Natural killer cell (primary cell): ENCODE data around the gene AATF. TPM values are rescaled to one million over a fixed set of nuclear protein-coding genes. Genes with fewer than 3 reads are reported as not detected.

ENCODE experiments used
- ATAC-seq, 3 donors: fragments of 150-1000 bp in 2 of 3; fragments of 200-7000 bp in 1 of 3; cut with Tn5 transposase; 1 replicate in 1 of 3; 2 replicates in 2 of 3; pipeline ENCODE4 v1.10.0; 2021; ENCODE audit warnings: mild to moderate bottlenecking in 2 of 3, moderate library complexity in 2 of 3
- DNase-seq, 2 donors: peaks; one replicate each; pipeline versions ENCODE4 v3.0.0 to v3.0.0-alpha.2; 2013 to 2021; ENCODE audit warnings: mixed read lengths in 1 of 2
- H3K27ac ChIP-seq: one replicate; pipeline ENCODE4 v1.5.1; 2013; ENCODE audit warnings: mild to moderate bottlenecking, low read length
- H3K27me3 ChIP-seq: one replicate; pipeline ENCODE4 v1.6.1; 2013; ENCODE audit warnings: low read length; ENCODE audit not compliant: control insufficient read depth, insufficient read depth
- H3K36me3 ChIP-seq: one replicate; pipeline ENCODE4 v1.6.1; 2013; ENCODE audit warnings: low read length; ENCODE audit not compliant: control insufficient read depth, insufficient read depth
- H3K4me1 ChIP-seq: one replicate; pipeline ENCODE4 v1.6.1; 2013; ENCODE audit warnings: low read length; ENCODE audit not compliant: control insufficient read depth, insufficient read depth
- H3K4me3 ChIP-seq: one replicate; pipeline ENCODE4 v1.5.1; 2013; ENCODE audit warnings: low read length
- H3K9me3 ChIP-seq: one replicate; pipeline ENCODE4 v1.6.1; 2013; ENCODE audit warnings: low read length; ENCODE audit not compliant: control insufficient read depth, insufficient read depth
- H3K27ac Mint-ChIP-seq, 2 donors: one replicate each; pipeline ENCODE4 v1.8.0; 2022; ENCODE audit warnings: mild to moderate bottlenecking in 2 of 2, mixed read lengths in 2 of 2, moderate library complexity in 1 of 2
- H3K27me3 Mint-ChIP-seq, 2 donors: one replicate each; pipeline ENCODE4 v1.8.0; 2022; ENCODE audit warnings: low read depth in 2 of 2, mixed read lengths in 2 of 2
- H3K36me3 Mint-ChIP-seq: one replicate; pipeline ENCODE4 v1.8.0; 2022; ENCODE audit warnings: mixed read lengths
- H3K4me1 Mint-ChIP-seq, 2 donors: one replicate each; pipeline ENCODE4 v1.8.0; 2022; ENCODE audit warnings: mixed read lengths in 2 of 2
- H3K4me3 Mint-ChIP-seq: one replicate; pipeline ENCODE4 v1.8.0; 2022; ENCODE audit warnings: mild to moderate bottlenecking, moderate library complexity, mixed read lengths
- H3K9me3 Mint-ChIP-seq, 2 donors: one replicate each; pipeline ENCODE4 v1.8.0; 2022; ENCODE audit warnings: mixed read lengths in 2 of 2
- WGBS: methylation state at CpG from one replicate; pipeline ENCODE4 v1.1.7; 2013; ENCODE audit warnings: missing lambda C conversion rate; ENCODE audit not compliant: insufficient coverage; 5-methylcytosine and 5-hydroxymethylcytosine counted together
- intact Hi-C: fragments of 100-400 bp; cut with micrococcal nuclease; formaldehyde crosslinking; loops from one replicate; pipeline ENCODE4 v1.14.2; 2022
- total RNA-seq, 4 donors: library from RNA; stranded (reverse); fragments of 120-200 nt in 1 of 4; gene quantifications; one replicate each; pipeline versions ENCODE4 v1.2.3 to v1.2.4, GENCODE V29; 2013 to 2022
- TF ChIP-seq, protein P1 (sequence below): fragments of 200-600 bp; IDR thresholded peaks from one replicate; pipeline ENCODE4 v1.8.0; 2022; ENCODE audit warnings: antibody characterized with exemption

Gene AATF
- total RNA-seq, 3 donors from 2014 or later (not counting 1 experiment from before 2014, with no cell fraction given), result 60.1 to 67.2 (median 63.2) TPM

DNA sequence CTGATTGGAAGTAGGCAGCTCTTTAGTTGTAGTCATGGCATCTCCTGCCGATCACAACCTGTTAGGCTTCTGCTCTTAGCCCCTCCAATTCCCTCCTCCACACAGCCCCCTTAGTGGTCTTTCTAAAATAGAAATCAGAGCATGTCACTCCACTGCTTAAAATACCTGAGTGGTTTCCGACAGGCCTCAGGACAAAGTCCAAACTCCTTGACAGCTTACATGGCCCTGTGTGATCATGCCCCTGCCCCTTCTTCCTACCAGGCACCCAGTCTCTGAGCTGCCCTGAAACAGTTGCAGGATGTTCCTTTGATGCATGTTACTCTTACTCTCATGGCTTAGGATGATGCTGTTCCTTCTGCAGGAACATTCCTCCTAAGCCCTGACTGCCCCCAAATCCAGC, 147.3 kb downstream of the AATF start:
- Mint-ChIP-seq H3K4me1 (peaks cover 4 to 9% of the 10 kb centered on the region in 2 donors), H3K36me3 (peaks cover 9% of the 10 kb centered on the region), H3K27me3 (no peaks in the 10 kb centered on the region), H3K27ac (no peak overlapping the region), H3K4me3 (no peak overlapping the region), H3K9me3 (no peaks in the 10 kb centered on the region)
- Histone ChIP-seq H3K4me1 (peaks cover 10% of the 10 kb centered on the region), H3K9me3 (no peaks in the 10 kb centered on the region), H3K4me3 (no peak overlapping the region), H3K27me3 (no peaks in the 10 kb centered on the region), H3K36me3 (peaks cover 17% of the 10 kb centered on the region), H3K27ac (no peak overlapping the region)
- intact Hi-C loops, result no loop called here
- 100% methylated on average over 2 of the region's 2 CpGs for WGBS
- no peak for ATAC-seq
- DNase-seq, result no peak
- TF ChIP-seq, protein P1, sequence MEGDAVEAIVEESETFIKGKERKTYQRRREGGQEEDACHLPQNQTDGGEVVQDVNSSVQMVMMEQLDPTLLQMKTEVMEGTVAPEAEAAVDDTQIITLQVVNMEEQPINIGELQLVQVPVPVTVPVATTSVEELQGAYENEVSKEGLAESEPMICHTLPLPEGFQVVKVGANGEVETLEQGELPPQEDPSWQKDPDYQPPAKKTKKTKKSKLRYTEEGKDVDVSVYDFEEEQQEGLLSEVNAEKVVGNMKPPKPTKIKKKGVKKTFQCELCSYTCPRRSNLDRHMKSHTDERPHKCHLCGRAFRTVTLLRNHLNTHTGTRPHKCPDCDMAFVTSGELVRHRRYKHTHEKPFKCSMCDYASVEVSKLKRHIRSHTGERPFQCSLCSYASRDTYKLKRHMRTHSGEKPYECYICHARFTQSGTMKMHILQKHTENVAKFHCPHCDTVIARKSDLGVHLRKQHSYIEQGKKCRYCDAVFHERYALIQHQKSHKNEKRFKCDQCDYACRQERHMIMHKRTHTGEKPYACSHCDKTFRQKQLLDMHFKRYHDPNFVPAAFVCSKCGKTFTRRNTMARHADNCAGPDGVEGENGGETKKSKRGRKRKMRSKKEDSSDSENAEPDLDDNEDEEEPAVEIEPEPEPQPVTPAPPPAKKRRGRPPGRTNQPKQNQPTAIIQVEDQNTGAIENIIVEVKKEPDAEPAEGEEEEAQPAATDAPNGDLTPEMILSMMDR, result no peak

GRCh38 chr17:37097154-37097553, 148.4 kb downstream of the AATF start:
- H3K4me3 ChIP-seq, result no peak overlapping the region
- no peaks in the 10 kb centered on the region for H3K9me3 Mint-ChIP-seq
- intact Hi-C loops, result no loop called here
- 86% methylated on average over 2 of the region's 2 CpGs for WGBS
- H3K27me3 Mint-ChIP-seq, result no peaks in the 10 kb centered on the region
- peaks cover 0 to 6% of the 10 kb centered on the region in 2 donors for H3K4me1 Mint-ChIP-seq
- peaks cover 9% of the 10 kb centered on the region for H3K36me3 Mint-ChIP-seq
- ATAC-seq, result no peak
- no peaks in the 10 kb centered on the region for H3K27me3 ChIP-seq
- DNase-seq, result no peak
- H3K4me1 ChIP-seq, result no peaks in the 10 kb centered on the region
- H3K36me3 ChIP-seq, result peaks cover 17% of the 10 kb centered on the region
- no peak overlapping the region for H3K27ac Mint-ChIP-seq
- no peak overlapping the region for H3K27ac ChIP-seq
- TF ChIP-seq, protein P1, result no peak
- no peak overlapping the region for H3K4me3 Mint-ChIP-seq
- no peaks in the 10 kb centered on the region for H3K9me3 ChIP-seq

DNA sequence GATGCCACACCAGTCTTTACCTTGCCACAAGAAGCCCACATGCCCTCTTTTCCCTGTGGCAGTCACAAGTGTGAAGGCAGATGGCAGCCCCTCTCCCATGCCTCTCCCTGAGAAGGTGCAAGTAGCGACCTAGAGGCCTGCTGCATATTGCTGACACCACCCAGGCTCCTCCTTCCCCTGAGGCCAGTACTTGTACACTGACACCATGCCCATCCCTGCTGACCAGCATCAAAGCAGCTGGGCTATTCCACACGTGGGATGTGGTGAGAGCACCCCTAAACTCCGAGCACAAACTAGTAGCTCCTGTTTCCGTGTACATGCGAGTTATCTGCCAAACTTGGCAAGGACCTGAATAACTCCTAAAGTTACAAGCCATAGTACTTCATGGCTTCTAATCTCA, 149.4 kb downstream of the AATF start:
- ATAC-seq, result no peak
- no peak overlapping the region for H3K4me3 Mint-ChIP-seq
- H3K27ac ChIP-seq, result no peak overlapping the region

More for the DNA sequence above, 149.4 kb downstream of the AATF start:
- peaks cover 9% of the 10 kb centered on the region for H3K36me3 Mint-ChIP-seq
- intact Hi-C loops, result no loop called here
- DNase-seq, result no peak
- no peak overlapping the region for H3K27ac Mint-ChIP-seq
- Histone ChIP-seq H3K36me3 (peaks cover 17% of the 10 kb centered on the region), H3K9me3 (no peaks in the 10 kb centered on the region), H3K27me3 (no peaks in the 10 kb centered on the region), H3K4me1 (no peaks in the 10 kb centered on the region), H3K4me3 (no peak overlapping the region)
- H3K27me3 Mint-ChIP-seq, result no peaks in the 10 kb centered on the region
- TF ChIP-seq, protein P1, result no peak
- H3K4me1 Mint-ChIP-seq, result peaks cover 0 to 6% of the 10 kb centered on the region in 2 donors
- no peaks in the 10 kb centered on the region for H3K9me3 Mint-ChIP-seq
- WGBS, result 94% methylated on average over 5 of the region's 5 CpGs
